GM10266 (cell line): Measurements from ENCODE around the gene VTI1A.
"Not testable (repeated sequence)": the region's sequence is repeated elsewhere in the genome, so short reads cannot be mapped to it uniquely, and the experiment has no call there.

Source experiments
- DNase-seq: peaks from one replicate; pipeline ENCODE4 v3.0.0; 2012; ENCODE audit errors: extremely low spot score
- CTCF ChIP-seq: IDR thresholded peaks from 2 replicates; pipeline ENCODE4 v1.5.1; 2012; ENCODE audit warnings: mild to moderate bottlenecking, low read depth; ENCODE audit not compliant: control insufficient read depth, insufficient read depth; ENCODE audit errors: missing control alignments

The VTI1A gene

GRCh38 chr10:112585960-112586359 is 138.9 kb downstream of the VTI1A start:
- DNase-seq: no peak
- no peak for TF ChIP-seq CTCF

GRCh38 chr10:112587729-112588128 is 140.7 kb downstream of the VTI1A start:
- no peak for TF ChIP-seq CTCF
- no peak for DNase-seq

DNA sequence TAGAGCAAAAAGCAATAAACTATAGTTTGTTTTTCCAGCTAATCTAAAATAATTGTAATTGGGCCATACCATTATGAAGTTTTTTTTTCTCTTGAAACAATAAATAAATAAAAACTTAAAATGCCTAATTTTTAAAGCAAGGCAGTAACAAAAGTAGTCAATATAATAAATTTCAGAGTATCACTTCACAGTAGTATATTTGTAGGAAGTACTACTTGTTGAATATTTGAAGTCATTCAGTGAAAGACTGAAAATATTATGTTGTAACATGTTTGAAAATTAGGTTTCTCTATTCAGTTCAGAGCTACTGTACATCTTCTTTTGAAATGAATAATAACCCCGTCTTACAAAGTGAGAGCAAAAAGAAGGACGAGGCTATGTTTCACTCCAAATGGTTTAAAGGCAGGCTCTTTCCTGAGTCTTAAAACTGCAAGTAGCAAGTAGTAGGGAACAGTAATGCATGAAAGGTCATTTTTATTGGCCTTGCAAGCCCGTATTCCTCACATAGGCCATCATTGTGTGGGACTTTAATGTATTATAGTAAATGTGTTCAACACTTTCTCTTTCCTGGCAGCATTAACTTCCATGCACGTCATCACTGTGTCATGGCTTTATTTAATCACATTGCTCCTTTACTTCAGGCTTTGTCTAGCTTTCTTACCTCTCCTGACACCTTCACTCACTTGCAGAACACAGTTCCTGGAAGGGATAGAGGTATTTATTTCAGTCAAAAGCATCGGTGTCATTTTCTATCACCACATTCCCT is 141.4 kb downstream of the VTI1A start:
- TF ChIP-seq CTCF: no peak
- DNase-seq: no peak

- no peak for TF ChIP-seq CTCF
Observed at GRCh38 chr10:112589081-112589480, 142.1 kb downstream of the VTI1A start.

DNA sequence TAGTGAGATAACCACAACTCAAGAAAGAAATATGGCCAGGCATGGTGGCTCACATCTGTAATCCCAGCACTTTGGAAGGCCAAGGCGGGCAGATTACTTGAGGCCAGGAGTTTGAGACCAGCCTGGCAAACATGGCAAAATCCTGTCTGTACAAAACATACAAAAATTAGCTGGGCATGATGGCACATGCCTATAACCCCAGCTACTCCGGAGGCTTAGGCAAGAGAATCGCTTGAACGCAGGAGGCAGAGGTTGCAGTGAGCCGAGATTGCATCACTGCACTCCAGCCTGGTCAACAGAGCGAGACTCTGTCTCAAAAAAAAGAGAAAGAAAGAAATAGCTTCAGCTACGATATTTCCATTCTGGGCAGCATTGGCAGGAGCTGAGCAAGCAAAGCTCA is 143.8 kb downstream of the VTI1A start:
- not testable (repeated sequence) for DNase-seq

More at GRCh38 chr10:112589081-112589480, 142.1 kb downstream of the VTI1A start:
- no peak for DNase-seq

GRCh38 chr10:112593023-112593422 is 146.0 kb downstream of the VTI1A start:
- no peak for TF ChIP-seq CTCF
- DNase-seq: no peak

DNA sequence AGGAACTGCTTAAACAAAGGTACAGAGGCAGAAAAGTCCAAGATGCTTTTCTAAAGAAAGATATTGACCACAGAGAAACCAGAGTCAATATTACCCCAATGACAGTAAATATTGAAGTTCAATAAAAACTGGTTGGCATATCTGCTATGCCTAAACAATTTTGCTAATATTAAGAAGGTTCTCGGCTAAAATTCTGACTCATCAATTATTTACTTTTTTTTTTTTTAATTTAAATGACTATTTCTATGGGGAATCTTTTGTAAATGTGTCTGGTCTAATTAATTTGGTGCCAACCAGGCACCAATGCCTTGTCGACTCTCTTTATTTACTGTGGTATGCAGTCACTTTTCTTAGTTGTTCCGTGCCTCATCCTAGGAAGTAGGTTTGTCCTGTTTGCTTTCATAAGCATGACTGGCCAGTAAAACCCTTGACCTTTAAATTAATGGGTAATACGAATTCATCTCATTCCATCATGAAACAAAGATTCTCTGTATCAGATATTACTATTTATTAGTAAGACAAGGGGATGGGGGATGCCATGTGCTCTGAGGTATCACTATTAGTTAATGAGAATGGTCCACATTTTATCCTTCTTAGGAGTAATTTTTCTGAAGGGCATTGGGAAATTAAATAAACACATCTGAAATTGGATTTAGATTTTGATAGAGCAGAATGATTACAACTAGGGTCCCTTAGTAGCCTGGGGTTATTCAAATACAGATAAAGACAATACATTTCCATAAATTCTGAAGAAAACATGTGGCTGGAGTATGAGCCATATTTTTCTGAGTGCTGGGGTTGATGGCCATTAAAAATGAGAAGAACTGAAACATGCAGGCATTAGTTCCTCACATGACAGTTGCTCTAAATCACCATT is 154.4 kb downstream of the VTI1A start:
- TF ChIP-seq CTCF: no peak
- DNase-seq: no peak
